ENCODE measurements around the gene SELENOF.

DNA sequence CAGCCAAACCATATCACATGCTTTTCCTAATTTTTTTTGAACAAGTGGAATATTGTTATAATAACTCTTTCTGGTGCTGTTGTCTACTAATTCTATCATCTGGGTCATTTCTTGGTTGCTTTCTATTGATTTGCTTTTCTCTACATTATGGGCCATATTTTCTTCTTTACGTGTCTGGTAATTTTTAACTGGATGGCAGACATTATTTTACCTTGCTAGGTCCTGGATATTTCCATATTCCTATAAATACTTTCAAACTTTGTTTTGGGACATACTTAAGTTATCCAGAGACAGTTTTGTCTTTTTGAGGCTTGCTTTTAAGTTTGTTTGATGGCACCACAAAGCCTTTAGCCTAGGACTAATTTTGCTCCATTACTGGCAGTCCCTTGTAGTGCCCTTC is 11.8 kb upstream of the SELENOF start:
- TF ChIP-seq, protein P1, sequence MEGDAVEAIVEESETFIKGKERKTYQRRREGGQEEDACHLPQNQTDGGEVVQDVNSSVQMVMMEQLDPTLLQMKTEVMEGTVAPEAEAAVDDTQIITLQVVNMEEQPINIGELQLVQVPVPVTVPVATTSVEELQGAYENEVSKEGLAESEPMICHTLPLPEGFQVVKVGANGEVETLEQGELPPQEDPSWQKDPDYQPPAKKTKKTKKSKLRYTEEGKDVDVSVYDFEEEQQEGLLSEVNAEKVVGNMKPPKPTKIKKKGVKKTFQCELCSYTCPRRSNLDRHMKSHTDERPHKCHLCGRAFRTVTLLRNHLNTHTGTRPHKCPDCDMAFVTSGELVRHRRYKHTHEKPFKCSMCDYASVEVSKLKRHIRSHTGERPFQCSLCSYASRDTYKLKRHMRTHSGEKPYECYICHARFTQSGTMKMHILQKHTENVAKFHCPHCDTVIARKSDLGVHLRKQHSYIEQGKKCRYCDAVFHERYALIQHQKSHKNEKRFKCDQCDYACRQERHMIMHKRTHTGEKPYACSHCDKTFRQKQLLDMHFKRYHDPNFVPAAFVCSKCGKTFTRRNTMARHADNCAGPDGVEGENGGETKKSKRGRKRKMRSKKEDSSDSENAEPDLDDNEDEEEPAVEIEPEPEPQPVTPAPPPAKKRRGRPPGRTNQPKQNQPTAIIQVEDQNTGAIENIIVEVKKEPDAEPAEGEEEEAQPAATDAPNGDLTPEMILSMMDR (IDR thresholded peaks at IDR 0.05) = no peak
- TF ChIP-seq POLR2A (IDR thresholded peaks at IDR 0.05) = no peak

Measured in esophagus squamous epithelium (tissue), 4 donors.